ENCODE results near the gene SIM2.

SIM2 gene

DNA sequence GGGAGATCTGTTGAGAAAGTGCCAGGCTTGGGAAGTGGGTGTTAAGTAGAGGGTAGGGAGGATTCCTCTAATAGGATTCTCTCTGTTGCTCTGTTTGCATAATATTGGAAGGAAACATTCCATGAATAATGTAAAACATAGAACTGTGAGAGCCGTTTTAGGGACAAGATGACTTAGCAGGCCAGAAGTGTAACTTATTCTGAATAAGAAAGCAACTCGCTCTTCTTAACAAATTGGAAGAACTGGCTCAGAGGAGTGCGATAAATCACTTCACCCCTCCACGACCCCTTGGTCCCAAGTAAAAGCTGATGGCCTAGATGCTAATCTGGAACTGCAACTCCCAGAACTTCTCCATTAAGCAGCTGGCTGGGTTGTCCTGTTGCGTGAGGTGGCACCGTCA, 19.1 kb downstream of the SIM2 start:
- DNase-seq = no peak

DNA sequence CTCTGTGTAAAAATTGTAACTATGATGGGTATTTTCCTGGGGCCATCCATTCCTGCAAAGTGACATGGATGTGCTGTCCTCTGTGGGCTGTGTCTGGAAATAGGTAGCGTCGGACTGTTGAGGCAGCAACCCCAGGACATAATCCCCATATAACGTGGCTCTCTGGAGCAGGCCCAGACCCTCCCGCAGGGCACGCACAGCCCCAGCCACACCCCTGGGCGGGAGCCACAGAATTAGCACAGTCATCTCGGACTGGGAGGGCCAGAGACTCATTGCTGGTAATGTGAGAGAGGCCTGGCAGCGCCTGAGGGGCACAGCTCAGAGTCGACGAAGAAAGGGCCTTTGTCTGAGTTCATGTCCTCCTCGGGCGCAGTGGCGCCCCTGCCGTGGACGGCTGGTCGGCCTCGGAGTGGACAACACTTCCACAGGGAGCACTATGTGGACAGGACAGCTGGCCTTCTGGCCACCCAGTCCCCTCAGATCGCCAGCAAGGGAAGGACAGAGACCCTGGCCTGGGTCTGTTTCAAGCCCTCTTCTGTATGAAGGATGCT, 20.1 kb downstream of the SIM2 start:
- DNase-seq = no peak

DNA sequence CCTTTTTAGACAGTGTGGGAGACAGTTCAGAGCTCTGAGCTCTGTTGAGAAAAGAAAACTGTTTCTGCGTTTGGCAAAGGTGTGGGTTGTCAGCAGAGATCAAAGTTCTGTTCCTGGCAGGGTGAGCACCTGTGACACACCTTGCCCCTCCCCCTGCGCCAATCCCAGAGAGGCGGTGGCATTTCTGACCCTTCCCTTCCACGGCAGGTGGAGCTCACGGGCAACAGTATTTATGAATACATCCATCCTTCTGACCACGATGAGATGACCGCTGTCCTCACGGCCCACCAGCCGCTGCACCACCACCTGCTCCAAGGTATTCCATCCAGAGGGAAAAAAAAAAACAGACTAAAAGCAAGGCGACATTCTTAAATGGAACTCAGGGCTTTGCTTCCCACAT, 20.7 kb downstream of the SIM2 start:
- DNase-seq = no peak

DNA sequence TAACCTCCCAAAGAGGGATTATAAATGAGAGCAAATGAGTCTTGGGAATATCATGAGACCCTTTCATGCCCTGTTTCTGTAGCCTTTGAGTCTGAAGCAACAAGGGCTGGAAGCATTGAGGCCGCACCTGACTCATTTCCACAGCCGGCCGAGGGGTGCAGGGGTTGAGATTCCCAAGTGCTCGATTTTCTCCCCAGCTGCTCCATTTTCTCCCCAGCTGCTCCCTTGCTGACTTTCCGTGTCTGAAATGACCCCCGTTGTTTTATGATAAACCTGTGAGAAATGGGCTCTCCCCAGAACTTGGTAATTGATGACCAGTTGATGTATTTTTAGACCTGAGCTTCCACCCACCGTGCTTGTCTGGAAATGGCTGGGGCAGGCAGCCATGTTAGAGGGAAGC, 22.9 kb downstream of the SIM2 start:
- DNase-seq = no peak

DNA sequence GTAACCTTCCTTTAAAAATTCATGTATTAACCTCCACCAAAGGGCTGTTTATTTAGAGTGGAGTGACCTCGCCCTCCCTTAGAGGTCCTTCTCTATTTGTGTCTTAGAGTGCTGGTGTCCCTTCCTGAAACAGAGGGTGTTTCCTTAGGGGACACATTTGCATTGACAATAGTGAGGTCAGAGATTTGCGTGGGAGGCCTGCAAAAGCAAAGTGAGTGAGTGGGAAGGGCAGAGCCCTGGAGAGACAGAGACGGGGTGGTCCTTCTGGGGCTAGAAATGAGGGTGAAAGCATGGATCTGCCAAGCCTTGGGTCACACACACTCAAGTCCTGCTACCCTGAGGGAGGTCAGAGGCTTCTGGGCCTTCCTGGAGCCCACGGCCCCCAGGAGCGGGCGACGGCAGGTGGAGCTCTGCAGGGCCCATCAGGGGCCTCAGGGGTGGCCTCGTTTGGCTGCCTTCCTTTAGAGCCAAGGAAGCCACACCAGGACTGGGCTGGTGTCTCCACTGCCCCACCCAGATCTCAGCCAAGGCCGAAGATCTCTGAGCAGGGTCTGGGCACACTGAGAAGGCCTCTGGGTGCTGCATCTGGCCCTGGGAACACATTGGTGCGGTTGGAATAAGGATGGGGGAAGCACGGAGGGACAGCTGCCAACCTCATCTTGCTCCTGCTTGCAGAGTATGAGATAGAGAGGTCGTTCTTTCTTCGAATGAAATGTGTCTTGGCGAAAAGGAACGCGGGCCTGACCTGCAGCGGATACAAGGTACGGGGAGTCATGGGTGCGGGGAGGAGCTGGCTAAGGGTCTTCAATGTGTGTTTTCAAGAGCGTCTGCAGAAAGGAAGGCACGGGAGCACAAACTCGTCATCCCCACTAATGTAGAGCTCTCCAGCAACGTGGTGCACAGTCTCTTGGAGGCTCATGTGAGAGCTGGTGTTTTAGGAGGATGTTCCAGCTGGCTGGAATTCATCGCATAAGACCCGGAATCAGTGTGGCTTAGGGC, 23.8 kb downstream of the SIM2 start:
- no peak for DNase-seq

DNA sequence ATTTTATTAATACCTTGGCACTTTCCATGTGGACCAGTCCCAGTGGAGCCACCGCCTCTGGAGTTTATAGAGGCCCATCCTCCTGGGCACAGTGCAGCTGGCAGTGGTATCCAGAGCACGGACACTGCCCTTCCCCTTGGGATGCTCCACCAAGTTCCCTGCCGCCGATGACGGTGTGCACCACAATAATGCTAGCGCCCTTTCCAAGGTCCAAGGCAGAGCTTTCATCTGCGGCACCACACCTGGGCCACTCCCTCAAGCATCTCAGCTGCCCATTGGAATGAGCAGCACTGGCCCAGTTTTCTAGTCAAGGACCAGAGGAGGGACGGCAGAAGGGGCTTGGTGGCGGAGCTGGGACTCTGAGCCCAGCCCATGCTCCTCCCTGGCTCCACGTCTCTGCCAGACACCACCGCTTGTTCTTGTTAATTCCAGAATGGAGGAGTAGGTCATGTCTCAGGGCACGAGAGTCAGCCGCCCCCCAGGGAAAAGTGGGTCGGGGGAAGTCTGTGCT, 24.5 kb downstream of the SIM2 start:
- no peak for DNase-seq

DNA sequence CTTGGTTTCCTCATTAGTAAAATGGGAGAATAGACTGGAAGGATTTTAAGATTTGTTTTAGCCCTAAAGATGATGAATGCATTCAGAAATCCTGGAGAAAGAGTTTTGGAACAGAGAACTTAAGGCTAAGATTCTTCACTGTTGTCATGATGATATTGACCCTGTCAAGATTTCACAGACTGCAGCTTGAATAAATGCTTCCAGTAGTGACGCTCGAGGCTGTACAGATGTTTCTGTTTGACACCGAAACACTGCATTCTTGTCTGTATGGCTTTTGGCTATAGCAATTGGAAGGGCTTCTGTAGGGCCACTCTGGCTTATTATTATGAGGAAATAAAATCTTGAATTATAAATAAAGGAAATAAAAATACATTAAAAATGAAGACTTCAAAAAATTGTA, 25.7 kb downstream of the SIM2 start:
- DNase-seq = no peak

DNA sequence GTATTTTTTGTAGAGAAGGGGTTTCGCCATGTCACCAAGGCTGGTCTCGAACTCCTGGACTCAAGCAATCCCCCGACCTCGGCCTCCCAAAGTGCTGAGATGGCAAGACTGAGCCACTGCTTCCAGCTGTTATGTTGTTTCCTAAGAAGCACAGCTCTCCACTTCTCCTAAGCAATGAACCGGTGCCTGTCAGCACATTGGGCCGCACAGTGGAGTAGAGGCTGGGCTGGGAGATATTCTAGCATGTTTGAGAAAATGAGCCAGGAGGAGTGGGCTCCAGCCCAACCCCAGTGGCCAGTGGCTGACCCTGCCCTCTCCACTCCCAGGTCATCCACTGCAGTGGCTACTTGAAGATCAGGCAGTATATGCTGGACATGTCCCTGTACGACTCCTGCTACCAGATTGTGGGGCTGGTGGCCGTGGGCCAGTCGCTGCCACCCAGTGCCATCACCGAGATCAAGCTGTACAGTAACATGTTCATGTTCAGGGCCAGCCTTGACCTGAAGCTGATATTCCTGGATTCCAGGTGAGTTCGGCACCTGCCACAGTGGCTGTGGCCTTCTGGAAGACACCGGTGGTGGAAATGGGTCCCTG, 27.0 kb downstream of the SIM2 start:
- DNase-seq = no peak

DNA sequence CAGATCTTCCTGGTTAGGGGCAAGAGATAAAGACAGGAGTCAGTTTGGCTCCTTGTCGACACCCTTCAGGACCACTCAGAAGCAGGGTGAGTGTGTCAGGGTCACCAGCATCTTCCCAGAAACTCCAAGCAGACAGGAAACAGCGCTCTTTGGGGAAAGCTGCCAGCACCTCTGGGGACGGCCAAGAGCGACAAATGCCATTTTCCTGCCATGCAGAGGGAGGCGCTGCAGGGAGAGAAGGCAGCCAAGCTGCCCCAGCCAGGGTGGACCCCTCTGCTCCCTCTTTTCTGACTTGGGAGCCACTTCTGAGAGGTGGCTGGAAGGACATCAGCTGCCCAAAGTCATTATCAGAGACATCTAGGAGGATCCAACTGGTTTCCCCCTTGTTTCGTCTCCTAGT, 29.0 kb downstream of the SIM2 start:
- no peak for DNase-seq

DNA sequence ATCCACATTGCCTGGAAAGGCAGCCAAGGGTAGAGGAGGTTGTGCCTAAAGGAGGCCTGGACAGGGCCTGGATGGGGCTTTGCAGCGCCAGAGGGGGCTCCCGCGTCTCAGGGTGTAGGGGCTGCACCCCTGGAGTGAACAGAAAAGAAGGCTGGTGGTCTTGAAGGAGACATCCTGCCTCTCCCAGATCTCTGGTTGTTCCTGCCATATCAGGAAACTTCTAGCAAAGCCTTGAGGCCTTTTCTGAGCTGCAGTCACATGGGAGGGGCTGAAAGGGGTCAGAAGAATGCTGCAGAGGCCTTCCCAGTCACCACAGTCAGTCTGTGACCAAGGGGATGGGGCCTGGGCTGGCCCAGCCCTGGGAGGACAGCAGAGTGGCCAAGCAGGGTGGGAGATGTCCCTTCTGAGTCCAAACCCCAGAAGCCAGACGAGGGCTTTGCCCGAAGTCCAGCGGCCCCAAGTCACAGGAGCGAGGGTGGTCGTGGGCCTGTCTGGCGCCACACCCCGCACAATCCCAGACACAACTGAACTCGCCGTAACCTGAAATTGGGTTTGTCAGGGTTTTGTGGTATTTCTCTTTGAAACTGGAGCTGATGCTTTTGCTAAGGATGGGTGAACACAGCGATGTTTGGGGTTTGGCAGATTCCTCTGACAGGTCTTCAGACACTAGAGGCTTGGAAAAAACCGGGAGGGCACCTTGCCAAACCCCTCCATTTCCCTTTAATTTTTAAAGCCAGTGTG, 29.6 kb downstream of the SIM2 start:
- no peak for DNase-seq

DNA sequence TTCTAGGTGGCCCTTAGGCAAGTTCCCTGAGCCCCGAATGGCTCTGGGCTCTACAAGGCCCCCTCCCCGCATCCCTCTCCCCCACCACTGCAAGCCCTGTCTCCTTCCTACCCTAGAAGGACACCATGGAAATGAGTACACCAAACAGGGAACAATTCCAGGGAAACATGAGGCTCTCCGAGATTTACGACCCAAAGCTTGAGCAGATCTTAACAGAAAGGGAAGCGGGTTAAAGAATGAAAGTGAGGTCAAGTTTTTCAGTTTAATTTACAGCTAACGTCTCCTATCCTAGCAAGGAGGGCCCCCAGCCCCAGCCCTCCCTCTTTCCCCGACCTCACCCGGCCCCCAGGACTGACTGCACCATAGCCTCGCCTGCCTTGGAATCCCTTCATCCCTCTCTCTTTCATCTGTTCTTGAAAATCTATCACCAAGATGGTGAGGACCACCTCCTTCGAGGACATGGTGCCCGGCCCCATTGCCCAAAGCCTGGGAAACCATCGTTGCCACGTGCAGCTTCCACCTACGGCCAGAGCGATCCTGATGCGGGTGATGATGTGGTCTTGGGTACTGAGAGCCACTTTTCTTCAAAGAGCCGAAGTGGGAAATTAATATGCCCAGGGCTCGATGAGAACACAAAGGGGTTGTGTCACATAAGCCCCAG, 30.5 kb downstream of the SIM2 start:
- DNase-seq = no peak

DNA sequence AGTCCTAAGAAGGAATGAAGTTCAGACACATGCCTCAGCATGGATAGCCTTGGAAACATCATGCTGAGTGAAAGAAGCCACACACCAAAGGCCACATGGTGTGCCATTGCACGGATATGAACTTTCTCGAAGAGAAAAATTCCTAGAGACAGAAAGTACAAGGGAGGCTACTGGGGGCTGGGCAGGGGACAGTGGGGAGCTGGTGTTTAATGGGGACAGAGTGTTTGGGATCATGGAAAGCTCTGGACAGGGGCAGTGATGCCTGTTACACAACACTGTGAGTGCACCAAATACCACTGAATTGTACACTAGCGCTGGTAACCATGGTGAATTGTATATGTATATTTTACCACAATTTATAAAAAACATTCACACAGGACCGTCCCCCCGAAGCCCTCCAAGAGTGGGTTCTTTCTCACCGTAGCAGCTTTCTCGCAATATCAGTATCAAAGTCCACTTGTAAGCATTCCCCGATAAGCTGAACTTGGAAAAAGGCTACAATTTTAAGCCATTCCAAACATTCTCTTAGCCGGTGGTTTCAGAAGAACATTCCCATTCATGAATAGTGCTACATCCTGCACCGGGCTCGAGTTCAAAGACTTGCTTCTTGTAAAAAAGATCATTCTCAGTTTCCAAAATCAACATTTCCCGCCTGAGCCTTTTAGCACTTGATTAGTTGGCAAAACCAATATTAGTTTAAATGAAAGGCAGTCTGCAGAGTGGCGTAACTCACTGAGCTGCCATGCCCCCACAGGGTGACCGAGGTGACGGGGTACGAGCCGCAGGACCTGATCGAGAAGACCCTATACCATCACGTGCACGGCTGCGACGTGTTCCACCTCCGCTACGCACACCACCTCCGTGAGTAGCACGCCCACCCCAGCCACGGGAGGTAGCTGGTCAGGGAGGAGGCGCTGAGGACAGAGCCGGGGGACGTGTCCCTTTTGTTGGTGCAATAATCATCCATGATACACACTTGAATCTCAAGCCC, 31.7 kb downstream of the SIM2 start:
- no peak for DNase-seq

DNA sequence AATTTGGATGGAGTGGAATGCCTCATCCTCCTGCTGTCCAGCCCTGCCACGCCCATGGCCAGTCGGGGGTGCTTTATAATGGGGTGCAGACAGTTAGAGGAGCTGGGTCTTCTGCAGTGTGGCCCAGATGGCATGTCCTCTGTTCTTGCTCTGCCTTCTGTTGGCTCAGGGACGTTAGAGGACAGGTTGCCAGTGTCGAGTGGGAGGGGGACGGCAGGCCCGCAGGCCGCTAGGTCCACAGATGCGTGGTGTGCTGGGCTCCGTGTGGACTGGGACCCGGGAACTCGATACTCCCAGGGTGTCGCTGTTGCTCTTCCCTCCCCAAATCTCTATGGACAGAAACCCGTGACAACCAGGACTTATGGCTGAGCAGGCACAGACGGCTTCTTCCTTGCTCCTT, 33.3 kb downstream of the SIM2 start:
- no peak for DNase-seq

DNA sequence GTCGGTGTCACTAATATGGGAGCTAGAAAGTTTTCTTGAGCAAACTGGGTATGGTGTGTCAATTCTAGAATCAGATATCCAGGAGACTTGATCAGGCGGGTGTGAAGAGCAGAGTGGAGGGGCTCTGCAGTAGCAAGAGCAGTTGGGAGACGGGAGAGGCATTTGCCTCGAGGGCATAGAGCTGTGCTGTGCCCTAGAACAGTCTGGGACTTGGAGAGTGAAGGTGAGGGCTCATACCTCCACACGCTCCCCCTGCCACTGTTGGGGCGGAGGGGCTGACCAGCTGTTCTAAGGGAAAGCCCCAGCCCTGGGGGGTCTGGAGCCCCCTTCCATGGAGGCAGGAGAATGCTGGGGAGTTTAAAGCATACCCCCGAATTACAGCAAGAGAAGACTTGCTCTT, 33.8 kb downstream of the SIM2 start:
- no peak for DNase-seq

DNA sequence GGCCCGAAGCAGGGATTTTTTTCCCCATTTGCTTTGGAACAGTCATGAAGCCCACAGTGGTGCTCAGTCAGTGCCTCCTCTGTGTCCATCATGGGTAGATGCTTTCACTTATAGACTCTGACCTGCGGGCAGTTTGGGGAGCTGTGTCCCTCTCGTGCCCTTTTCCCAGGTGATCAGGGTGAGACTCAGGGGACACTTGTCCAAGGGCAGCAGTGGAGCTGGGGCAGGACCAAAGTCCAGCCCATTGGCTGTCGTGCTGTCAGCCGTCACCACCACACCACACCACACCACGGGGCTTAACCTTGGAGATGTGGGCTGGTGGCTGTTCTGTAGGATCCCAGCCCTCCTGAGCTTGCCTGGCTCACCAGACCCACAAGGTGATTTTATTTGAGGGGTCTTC, 34.9 kb downstream of the SIM2 start:
- DNase-seq = no peak

DNA sequence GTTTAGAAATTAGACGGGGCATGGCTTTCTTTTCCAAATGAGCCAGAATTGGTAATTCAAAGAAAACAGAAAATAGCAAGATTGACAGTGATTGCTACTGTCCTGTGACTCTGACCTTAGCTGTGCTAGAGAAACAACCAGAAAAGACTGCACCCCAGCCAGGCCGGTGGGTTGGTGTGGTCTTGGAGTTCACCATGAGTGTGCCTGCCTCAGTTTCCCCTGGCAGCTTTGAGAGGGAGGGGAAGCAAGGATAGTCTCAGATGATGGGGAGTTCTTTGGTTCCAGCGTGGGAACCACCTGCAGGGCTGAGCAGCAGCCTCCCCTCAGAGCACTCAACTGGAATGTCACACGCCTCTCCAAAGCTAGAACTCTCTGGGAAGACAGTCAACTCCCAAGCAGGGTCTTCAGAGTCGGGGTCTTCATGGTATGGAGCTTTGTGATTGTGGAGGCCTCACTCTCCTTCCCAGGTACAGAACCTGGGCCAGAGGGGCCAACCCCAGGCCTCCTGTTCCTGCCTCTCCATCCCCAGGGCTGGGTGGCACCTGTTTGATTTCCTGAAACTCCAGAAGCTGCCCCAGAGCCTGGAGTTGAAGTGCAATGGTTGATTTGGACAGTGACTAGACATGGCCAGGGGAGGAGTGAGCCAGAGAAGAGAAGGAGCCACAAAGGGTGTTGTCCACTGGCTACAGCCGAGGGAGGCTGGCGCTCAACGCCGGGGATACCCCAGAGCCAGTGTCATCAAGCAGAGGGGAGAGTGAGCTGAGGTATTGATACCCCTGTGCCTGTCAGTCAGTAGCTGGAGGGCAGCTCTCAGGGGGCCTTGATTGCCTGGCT, 35.7 kb downstream of the SIM2 start:
- no peak for DNase-seq

DNA sequence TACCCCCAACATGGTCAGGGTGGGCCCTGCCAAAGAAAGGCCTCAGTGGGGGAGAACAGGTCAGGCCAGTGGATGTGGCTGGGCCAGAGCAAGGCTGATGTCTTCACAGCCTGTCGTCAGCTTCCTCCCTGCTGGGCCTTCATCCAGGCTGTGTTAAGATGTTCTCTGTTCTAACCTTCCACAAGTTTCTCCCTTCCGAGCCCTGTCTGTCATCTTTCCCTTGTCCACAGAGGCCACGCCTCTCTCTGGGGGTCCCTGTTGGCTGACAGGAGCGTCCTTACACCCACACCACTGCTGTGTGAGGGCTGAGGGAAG, 36.2 kb downstream of the SIM2 start:
- no peak for DNase-seq

DNA sequence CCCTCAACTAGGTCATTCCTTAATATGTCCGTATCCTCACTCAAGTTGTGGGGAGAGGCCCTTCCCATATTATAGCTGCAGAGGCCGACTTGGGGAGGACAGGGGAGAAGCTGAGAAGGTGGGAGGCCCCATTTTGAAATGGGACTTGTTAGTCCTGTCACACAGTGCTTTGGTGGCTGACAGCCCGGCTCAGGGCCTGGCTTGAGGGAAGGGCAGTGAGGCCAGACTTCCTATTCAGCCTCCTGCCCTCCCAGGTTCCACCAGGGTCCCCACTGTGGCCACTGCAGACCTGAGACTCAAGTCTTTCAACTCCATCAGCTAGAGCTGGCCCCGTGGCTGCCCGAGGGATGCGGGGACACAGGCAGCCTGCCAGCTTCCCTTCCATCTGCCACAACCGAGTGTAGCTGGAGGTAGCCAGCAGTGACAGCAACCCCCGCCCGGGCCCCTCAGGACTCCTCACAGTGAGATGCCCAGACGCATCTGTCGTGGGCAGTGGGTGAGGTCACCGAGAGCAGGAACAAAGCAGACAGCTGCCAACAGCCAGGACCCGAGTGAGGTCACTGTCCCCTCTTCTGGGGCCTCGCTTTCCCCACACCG, 36.9 kb downstream of the SIM2 start:
- DNase-seq = no peak

DNA sequence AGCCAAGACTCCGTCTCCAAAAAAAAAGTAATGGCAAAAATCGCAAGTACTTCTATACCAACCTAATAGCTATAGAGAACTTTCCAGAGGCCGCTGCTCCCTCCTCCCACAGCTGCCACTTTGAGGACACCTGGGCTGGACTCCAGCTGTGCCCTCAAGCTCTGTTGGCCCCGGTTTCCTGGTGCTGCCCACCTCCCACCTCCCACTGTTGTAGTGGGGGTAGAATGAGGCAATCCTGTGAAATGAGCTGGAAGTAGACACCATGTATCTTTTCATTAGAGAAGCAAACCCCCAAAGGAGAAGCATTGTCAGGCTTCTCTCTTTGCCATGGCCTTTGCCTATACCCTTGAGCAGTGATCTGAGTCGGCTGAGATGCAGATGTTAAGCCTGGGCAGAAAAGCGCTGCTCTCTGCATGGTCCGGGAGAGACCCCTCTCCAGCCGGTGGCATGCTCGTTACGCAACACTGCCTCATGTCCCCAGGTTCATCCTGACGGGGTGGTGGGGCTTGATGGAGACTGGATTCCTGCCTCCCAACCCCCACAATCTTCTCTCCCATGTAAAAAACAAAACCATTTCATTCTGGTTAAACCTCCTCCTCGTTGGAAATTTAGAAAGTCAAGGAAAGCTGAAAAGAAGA, 39.7 kb downstream of the SIM2 start:
- DNase-seq = no peak

DNA sequence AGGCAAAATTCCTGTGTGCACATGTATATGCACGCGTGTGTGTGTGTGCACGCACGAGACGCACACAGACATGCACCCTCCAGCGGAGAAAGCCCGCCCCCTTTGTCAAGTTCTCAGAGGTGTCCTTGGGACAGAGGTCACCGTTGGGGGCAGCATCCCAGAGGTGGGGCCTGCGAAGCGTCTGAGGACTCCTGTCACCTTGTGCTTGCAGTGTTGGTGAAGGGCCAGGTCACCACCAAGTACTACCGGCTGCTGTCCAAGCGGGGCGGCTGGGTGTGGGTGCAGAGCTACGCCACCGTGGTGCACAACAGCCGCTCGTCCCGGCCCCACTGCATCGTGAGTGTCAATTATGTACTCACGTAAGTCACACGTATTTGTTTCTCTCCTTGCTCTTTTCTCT, 42.6 kb downstream of the SIM2 start:
- no peak for DNase-seq

Measured in stimulated activated CD8-positive, alpha-beta memory T cell treated with anti-CD3 and anti-CD28 coated beads, Interleukin-4, amount 100 ng/mL, for 48 hours (primary cell).